Astrocyte (in vitro differentiated cells and primary cell): ENCODE results near the gene SHC4.

Experiments
- EZH2 ChIP-seq: IDR thresholded peaks from 2 replicates; pipeline ENCODE4 v1.6.1; 2012; ENCODE audit warnings: mild to moderate bottlenecking, low read length, inconsistent platforms; ENCODE audit not compliant: insufficient read depth
- TF ChIP-seq, protein P1 (sequence below): IDR thresholded peaks from 2 replicates; pipeline ENCODE4 v1.5.1; 2011; ENCODE audit warnings: low read depth, mild to moderate bottlenecking, inconsistent platforms, low read length, moderate library complexity; ENCODE audit not compliant: insufficient read depth

DNA sequence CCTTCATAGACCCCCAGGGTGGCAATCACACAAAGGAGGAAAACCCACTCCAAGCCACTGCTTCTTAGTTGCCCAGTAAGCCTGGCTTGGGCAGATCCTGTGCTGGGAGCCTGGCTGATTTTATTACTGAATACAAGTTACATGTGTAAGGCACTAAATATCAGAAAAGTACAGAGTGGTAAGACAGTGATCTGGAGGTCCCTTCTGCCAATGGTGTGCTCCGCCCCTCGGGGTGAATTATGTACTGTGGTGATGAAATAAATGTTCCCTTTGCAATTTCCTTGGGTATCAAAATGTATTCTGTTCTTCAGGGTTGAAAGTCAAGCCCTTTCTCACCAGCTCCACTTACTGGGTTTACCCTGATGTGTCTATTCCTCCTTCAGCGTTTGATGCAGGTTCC is 47.0 kb downstream of the SHC4 start:
- TF ChIP-seq, protein P1, sequence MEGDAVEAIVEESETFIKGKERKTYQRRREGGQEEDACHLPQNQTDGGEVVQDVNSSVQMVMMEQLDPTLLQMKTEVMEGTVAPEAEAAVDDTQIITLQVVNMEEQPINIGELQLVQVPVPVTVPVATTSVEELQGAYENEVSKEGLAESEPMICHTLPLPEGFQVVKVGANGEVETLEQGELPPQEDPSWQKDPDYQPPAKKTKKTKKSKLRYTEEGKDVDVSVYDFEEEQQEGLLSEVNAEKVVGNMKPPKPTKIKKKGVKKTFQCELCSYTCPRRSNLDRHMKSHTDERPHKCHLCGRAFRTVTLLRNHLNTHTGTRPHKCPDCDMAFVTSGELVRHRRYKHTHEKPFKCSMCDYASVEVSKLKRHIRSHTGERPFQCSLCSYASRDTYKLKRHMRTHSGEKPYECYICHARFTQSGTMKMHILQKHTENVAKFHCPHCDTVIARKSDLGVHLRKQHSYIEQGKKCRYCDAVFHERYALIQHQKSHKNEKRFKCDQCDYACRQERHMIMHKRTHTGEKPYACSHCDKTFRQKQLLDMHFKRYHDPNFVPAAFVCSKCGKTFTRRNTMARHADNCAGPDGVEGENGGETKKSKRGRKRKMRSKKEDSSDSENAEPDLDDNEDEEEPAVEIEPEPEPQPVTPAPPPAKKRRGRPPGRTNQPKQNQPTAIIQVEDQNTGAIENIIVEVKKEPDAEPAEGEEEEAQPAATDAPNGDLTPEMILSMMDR, result no peak
- no peak for TF ChIP-seq EZH2
